ENCODE results near the gene TBKBP1. TPM values are rescaled to one million over a fixed set of nuclear protein-coding genes. Genes with fewer than 3 reads are reported as not detected.

The TBKBP1 gene
- total RNA-seq, 1 experiment from 2014 or later = 33.2 TPM

GRCh38 chr17:47692137-47692894 is 1.6 kb upstream of the TBKBP1 start:
- no peak overlapping the region for H4K5ac ChIP-seq (ENCODE audit: insufficient read length, low read depth, low read length)
- H3K4me1 ChIP-seq (ENCODE audit: insufficient read depth, low read length) = peaks cover 19% of the 10 kb centered on the region; the same call in 1 of the 2 replicates
- TF ChIP-seq, protein P1, sequence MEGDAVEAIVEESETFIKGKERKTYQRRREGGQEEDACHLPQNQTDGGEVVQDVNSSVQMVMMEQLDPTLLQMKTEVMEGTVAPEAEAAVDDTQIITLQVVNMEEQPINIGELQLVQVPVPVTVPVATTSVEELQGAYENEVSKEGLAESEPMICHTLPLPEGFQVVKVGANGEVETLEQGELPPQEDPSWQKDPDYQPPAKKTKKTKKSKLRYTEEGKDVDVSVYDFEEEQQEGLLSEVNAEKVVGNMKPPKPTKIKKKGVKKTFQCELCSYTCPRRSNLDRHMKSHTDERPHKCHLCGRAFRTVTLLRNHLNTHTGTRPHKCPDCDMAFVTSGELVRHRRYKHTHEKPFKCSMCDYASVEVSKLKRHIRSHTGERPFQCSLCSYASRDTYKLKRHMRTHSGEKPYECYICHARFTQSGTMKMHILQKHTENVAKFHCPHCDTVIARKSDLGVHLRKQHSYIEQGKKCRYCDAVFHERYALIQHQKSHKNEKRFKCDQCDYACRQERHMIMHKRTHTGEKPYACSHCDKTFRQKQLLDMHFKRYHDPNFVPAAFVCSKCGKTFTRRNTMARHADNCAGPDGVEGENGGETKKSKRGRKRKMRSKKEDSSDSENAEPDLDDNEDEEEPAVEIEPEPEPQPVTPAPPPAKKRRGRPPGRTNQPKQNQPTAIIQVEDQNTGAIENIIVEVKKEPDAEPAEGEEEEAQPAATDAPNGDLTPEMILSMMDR (conservative IDR thresholded peaks at IDR 0.05) = no peak
- DNase-seq = peak; percentile 26
- no peak overlapping the region for H2BK120ac ChIP-seq (ENCODE audit: low read depth, low read length, poor library complexity, severe bottlenecking)
- no peaks in the 10 kb centered on the region for H3K79me1 ChIP-seq (ENCODE audit: insufficient read depth, low read depth, low read length, poor library complexity, severe bottlenecking)
- no peak overlapping the region for H3T11ph ChIP-seq (ENCODE audit: low read length)
- no peak overlapping the region for H2BK12ac ChIP-seq (ENCODE audit: insufficient read length, low read depth, low read length)
- peak overlapping the region; percentile 66 for H3K4me2 ChIP-seq (ENCODE audit: insufficient read depth, insufficient read length, low read length)
- WGBS (ENCODE audit: extremely low coverage, insufficient read length, low lambda C conversion rate) = no CpG with 5 or more reads among the region's 2 CpGs
- Mint-ChIP-seq H3K4me3 (peak overlapping the region; percentile 67 to 87), H3K4me1 (peaks cover 33 to 47% of the 10 kb centered on the region in 2 experiments), H3K36me3 (ENCODE audit: insufficient read depth in 1 of 3, low read depth in 3 of 3) (peaks cover 0 to 12% (median 7%) of the 10 kb centered on the region in 3 experiments; a peak in 6 of 7 replicates), H3K9me3 (no peaks in the 10 kb centered on the region; a peak in 1 of 5 replicates), H3K27ac (peak overlapping the region in 1 of 3 experiments; percentile 65; a peak in 1 of 7 replicates), H3K27me3 (ENCODE audit: low read depth) (no peaks in the 10 kb centered on the region)
- no peak overlapping the region for H3K56ac ChIP-seq (ENCODE audit: insufficient read length, low read depth, low read length)
- H2BK5ac ChIP-seq (ENCODE audit: insufficient read length, low read length) = no peak overlapping the region
- no peak overlapping the region for H4K91ac ChIP-seq (ENCODE audit: insufficient read length, low read depth, low read length)
- no peak overlapping the region for H3K18ac ChIP-seq (ENCODE audit: insufficient read length, low read depth, low read length)
- H3K27ac ChIP-seq (ENCODE audit: insufficient read length, low read depth, low read length) = no peak overlapping the region
- no peak overlapping the region for H2BK15ac ChIP-seq (ENCODE audit: low read depth, low read length)
- no peak overlapping the region for H3K9ac ChIP-seq (ENCODE audit: extremely low read depth, insufficient read length, low read length)
- H3K79me2 ChIP-seq (ENCODE audit: insufficient read depth, low read length) = no peaks in the 10 kb centered on the region
- H3K9me3 ChIP-seq (ENCODE audit: control insufficient read depth, low read depth, low read length) = no peaks in the 10 kb centered on the region
- H3K23ac ChIP-seq (ENCODE audit: insufficient read length, low read depth, low read length) = no peak overlapping the region
- H4K20me1 ChIP-seq (ENCODE audit: control insufficient read depth, insufficient read depth, insufficient read length) = no peaks in the 10 kb centered on the region
- H3K14ac ChIP-seq (ENCODE audit: insufficient read depth, low read length) = no peak overlapping the region
- no peak overlapping the region for H4K8ac ChIP-seq (replicated peaks; ENCODE audit: insufficient read length, low read depth, low read length)
- no peak overlapping the region for H2BK20ac ChIP-seq (ENCODE audit: low read depth, low read length, poor library complexity, severe bottlenecking)
- H3K23me2 ChIP-seq (ENCODE audit: insufficient read length, low read depth, low read length, poor library complexity, severe bottlenecking) = peaks cover 14% of the 10 kb centered on the region
- no peak overlapping the region for H2AFZ ChIP-seq (ENCODE audit: low read length)
- H3K4ac ChIP-seq (ENCODE audit: low read depth, low read length) = no peak overlapping the region
- no peaks in the 10 kb centered on the region for H3K27me3 ChIP-seq (ENCODE audit: insufficient read depth, low read length)
- H2AK5ac ChIP-seq (ENCODE audit: insufficient read length, low read length) = no peak overlapping the region

Data from H9 (cell line).